Testis (tissue), 3 donors: ENCODE data around the gene ARID3A. TPM values are rescaled to one million over a fixed set of nuclear protein-coding genes. Genes with fewer than 3 reads are reported as not detected.

Experiments used
- DNase-seq: peaks from one replicate; pipeline ENCODE4 v3.0.0-alpha.2; 2019
- H3K27ac ChIP-seq, 2 donors: fragments of 200-600 bp; sonication (generic); one replicate each; pipeline ENCODE4 v1.5.1; 2019
- H3K27me3 ChIP-seq: fragments of 200-600 bp; sonication (generic); one replicate; pipeline ENCODE4 v1.5.1; 2019
- H3K36me3 ChIP-seq: fragments of 200-600 bp; sonication (generic); one replicate; pipeline ENCODE4 v1.5.1; 2017; ENCODE audit warnings: low read depth; ENCODE audit errors: missing control alignments
- H3K4me1 ChIP-seq: fragments of 200-600 bp; sonication (generic); one replicate; pipeline ENCODE4 v1.5.1; 2019
- H3K4me3 ChIP-seq, 2 donors: fragments of 200-600 bp; sonication (generic); one replicate each; pipeline ENCODE4 v1.5.1; 2017 to 2019
- H3K9me3 ChIP-seq: fragments of 200-600 bp; sonication (generic); one replicate; pipeline ENCODE4 v1.5.1; 2017
- CTCF ChIP-seq, 3 experiments: fragments of 450-650 bp in 2 of 3; fragments of 200-600 bp in 1 of 3; sonication (generic) in 1 of 3; IDR thresholded peaks; one replicate each; pipeline ENCODE4 v1.5.1; 2016 to 2019; ENCODE audit warnings: antibody characterized with exemption in 3 of 3, mild to moderate bottlenecking in 2 of 3, moderate library complexity in 1 of 3
- POLR2A ChIP-seq: fragments of 450-650 bp; IDR thresholded peaks from one replicate; pipeline ENCODE4 v1.6.1; 2017; ENCODE audit warnings: antibody characterized with exemption, mild to moderate bottlenecking, moderate library complexity
- WGBS, 2 donors: methylation state at CpG; one replicate each; pipeline ENCODE4 v1.1.5; 2018; 5-methylcytosine and 5-hydroxymethylcytosine counted together
- intact Hi-C: fragments of 100-400 bp; cut with DNase I; formaldehyde crosslinking; loops from one replicate; pipeline ENCODE4 v1.15.1; 2023; ENCODE audit warnings: low total_unique reads
- polyA plus RNA-seq: library from polyadenylated mRNA; stranded (reverse); fragments of 350-450 nt; fragmentation: Illumina TruSeq; extraction: RNeasy Lipid Tissue Mini Kit (QIAGEN cat#74804); gene quantifications from one replicate; pipeline ENCODE4 v1.2.3, GENCODE V29; 2014; ENCODE audit warnings: low read depth, low replicate concordance; ENCODE audit not compliant: insufficient read depth
- total RNA-seq, 2 donors: library from RNA; depleted of rRNA; stranded (reverse); fragments of >200 nt; gene quantifications; one replicate each; pipeline ENCODE4 v1.2.3, GENCODE V29; 2016

ARID3A gene
- total and polyA plus RNA-seq, 3 donors from 2014 or later: 15.3 to 38.2 (median 26.5) TPM

GRCh38 chr19:948842-949496 lies 23.1 kb downstream of the ARID3A start:
- intact Hi-C loops: no loop called here
- no peak for DNase-seq
- 87 to 93% methylated on average over 15 to 24 of the region's 25 CpGs for WGBS, 2 donors

GRCh38 chr19:950352-951066 lies 24.7 kb downstream of the ARID3A start:
- DNase-seq: no peak
- intact Hi-C loops: no loop called here
- Histone ChIP-seq H3K4me1 (no peaks in the 10 kb centered on the region), H3K27me3 (no peaks in the 10 kb centered on the region), H3K27ac (no peak overlapping the region), H3K9me3 (no peaks in the 10 kb centered on the region), H3K4me3 (no peak overlapping the region), H3K36me3 (no peaks in the 10 kb centered on the region)
- WGBS, 2 donors: 85 to 92% methylated on average over 15 to 17 of the region's 17 CpGs
- TF ChIP-seq CTCF (IDR thresholded peaks at IDR 0.05): no peak
- no peak for TF ChIP-seq POLR2A

More at GRCh38 chr19:948842-949496, 23.1 kb downstream of the ARID3A start:
- TF ChIP-seq CTCF (IDR thresholded peaks at IDR 0.05): no peak
- Histone ChIP-seq H3K9me3 (no peaks in the 10 kb centered on the region), H3K4me3 (no peak overlapping the region), H3K27ac (no peak overlapping the region), H3K36me3 (no peaks in the 10 kb centered on the region), H3K27me3 (no peaks in the 10 kb centered on the region), H3K4me1 (peaks cover 6% of the 10 kb centered on the region)

- Histone ChIP-seq H3K4me1 (no peaks in the 10 kb centered on the region), H3K36me3 (no peaks in the 10 kb centered on the region), H3K9me3 (no peaks in the 10 kb centered on the region), H3K4me3 (no peak overlapping the region), H3K27me3 (no peaks in the 10 kb centered on the region), H3K27ac (no peak overlapping the region)
- DNase-seq: no peak
- WGBS, 2 donors: 64 to 85% methylated on average over 13 to 14 of the region's 14 CpGs
- intact Hi-C loops: no loop called here
- TF ChIP-seq CTCF (IDR thresholded peaks at IDR 0.05): no peak
- TF ChIP-seq POLR2A: no peak
Measured at GRCh38 chr19:952049-952679, 26.3 kb downstream of the ARID3A start.

- no peaks in the 10 kb centered on the region for H3K27me3 ChIP-seq
- no peak overlapping the region for H3K27ac ChIP-seq
- TF ChIP-seq CTCF (IDR thresholded peaks at IDR 0.05) (no peak), POLR2A (no peak)
- intact Hi-C loops: no loop called here
- no peaks in the 10 kb centered on the region for H3K4me1 ChIP-seq
- H3K36me3 ChIP-seq: no peaks in the 10 kb centered on the region
- H3K9me3 ChIP-seq: no peaks in the 10 kb centered on the region
- no peak for DNase-seq
- H3K4me3 ChIP-seq: no peak overlapping the region
- 62 to 63% methylated on average over 18 to 21 of the region's 21 CpGs for WGBS, 2 donors
Measured at GRCh38 chr19:952680-953444, 27.0 kb downstream of the ARID3A start.
